ENCODE data around the gene GRID1. TPM values are rescaled to one million over a fixed set of nuclear protein-coding genes. Genes with fewer than 3 reads are reported as not detected.

Gene GRID1
- total RNA-seq, result 1.4 TPM

GRCh38 chr10:86366033-86366901 is at the start of gene GRID1:
GRID1 (minus strand) TSS chr10:86366795.
- peak; percentile 64 for DNase-seq

GRCh38 chr10:86415583-86415982 is 49.0 kb upstream of the GRID1 start:
- DNase-seq, result no peak

GRCh38 chr10:86415116-86415515 is 48.5 kb upstream of the GRID1 start:
- DNase-seq, result no peak

GRCh38 chr10:86413046-86413728 is 46.6 kb upstream of the GRID1 start:
- peak; percentile 79 for DNase-seq

- no peak for DNase-seq
These were observed 45.4 kb upstream of the GRID1 start for GRCh38 chr10:86411852-86412560.

- DNase-seq, result peak; percentile 48
These were observed 44.8 kb upstream of the GRID1 start for GRCh38 chr10:86411281-86411841.

- DNase-seq, result no peak
These were observed 44.0 kb upstream of the GRID1 start for GRCh38 chr10:86410542-86411124.

- DNase-seq, result no peak
These were observed 42.6 kb upstream of the GRID1 start for GRCh38 chr10:86409183-86409582.

GRCh38 chr10:86403183-86403797 is 36.7 kb upstream of the GRID1 start:
- no peak for DNase-seq

- DNase-seq, result no peak
These were observed 35.8 kb upstream of the GRID1 start for GRCh38 chr10:86402283-86402941.

GRCh38 chr10:86401588-86402282 is 35.1 kb upstream of the GRID1 start:
- DNase-seq, result no peak

- DNase-seq, result peak; percentile 35
These were observed 34.4 kb upstream of the GRID1 start for GRCh38 chr10:86400705-86401587.

- peak; percentile 96 for DNase-seq
These were observed 33.5 kb upstream of the GRID1 start for GRCh38 chr10:86399879-86400704.

GRCh38 chr10:86399514-86399878 is 32.9 kb upstream of the GRID1 start:
- no peak for DNase-seq

GRCh38 chr10:86397120-86397519 is 30.5 kb upstream of the GRID1 start:
- DNase-seq, result no peak

GRCh38 chr10:86393862-86394455 is 27.4 kb upstream of the GRID1 start:
- no peak for DNase-seq

GRCh38 chr10:86393362-86393761 is 26.8 kb upstream of the GRID1 start:
- DNase-seq, result no peak

GRCh38 chr10:86392723-86393094 is 26.1 kb upstream of the GRID1 start:
- DNase-seq, result no peak
